Measurements from ENCODE around the gene CANT1. TPM values are rescaled to one million over a fixed set of nuclear protein-coding genes. Genes with fewer than 3 reads are reported as not detected.

The CANT1 gene
- total RNA-seq, 1 experiment from 2014 or later: 34.1 TPM

DNA sequence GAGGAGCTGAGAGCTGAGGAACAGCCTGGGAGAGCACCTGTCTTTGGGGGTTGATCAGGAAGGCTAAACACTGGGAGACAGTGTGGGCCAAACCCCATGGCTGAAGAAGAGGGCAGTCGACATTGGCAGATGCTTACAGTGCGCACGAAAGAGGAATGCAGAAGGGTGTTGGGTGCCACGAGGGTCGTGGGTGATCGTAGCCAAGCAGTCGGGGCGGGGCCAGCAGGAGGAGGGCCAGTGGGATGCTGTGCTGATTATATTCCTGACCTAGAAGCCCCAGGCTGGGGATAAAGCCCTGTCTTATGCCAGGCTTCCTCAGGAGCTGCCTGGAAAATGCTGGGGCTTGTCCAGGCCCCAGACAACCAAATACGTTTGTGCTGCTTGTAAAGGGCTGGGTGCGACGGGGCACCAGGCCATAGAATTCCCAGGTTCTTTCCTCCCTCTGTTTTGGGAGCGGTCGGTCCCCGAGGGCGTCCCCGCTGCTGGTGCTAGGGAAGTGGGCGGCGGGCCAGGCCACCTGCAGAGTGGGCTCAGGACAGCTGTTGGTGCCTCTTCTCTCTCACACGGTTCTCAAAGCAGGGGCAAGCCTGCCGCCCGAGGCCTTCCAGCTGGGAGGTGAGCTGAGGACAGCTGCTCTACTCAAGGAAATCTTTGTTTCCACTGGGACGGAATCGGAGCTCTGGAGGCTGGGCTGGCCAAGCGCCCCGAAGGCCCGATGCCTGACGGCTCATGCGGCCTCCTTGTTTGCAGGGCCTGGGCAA is 24.4 kb upstream of the CANT1 start:
- TF ChIP-seq, protein P1, sequence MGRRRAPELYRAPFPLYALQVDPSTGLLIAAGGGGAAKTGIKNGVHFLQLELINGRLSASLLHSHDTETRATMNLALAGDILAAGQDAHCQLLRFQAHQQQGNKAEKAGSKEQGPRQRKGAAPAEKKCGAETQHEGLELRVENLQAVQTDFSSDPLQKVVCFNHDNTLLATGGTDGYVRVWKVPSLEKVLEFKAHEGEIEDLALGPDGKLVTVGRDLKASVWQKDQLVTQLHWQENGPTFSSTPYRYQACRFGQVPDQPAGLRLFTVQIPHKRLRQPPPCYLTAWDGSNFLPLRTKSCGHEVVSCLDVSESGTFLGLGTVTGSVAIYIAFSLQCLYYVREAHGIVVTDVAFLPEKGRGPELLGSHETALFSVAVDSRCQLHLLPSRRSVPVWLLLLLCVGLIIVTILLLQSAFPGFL (CRISPR knock-in tag; IDR thresholded peaks at IDR 0.05; ENCODE audit: borderline replicate concordance): no peak
- TF ChIP-seq FOXK1 (CRISPR knock-in tag; IDR thresholded peaks at IDR 0.05) (no peak), NR2C2 (CRISPR knock-in tag; IDR thresholded peaks at IDR 0.05) (no peak), TEAD4 (CRISPR knock-in tag; IDR thresholded peaks at IDR 0.05) (no peak), SMAD3 (CRISPR knock-in tag; IDR thresholded peaks at IDR 0.05; ENCODE audit: borderline replicate concordance) (no peak), FOXP1 (CRISPR knock-in tag; IDR thresholded peaks at IDR 0.05; ENCODE audit: borderline replicate concordance) (no peak), SP1 (CRISPR knock-in tag; conservative IDR thresholded peaks at IDR 0.05) (no peak), HMGA2 (CRISPR knock-in tag; IDR thresholded peaks at IDR 0.05) (no peak)
- TF ChIP-seq, protein P2, sequence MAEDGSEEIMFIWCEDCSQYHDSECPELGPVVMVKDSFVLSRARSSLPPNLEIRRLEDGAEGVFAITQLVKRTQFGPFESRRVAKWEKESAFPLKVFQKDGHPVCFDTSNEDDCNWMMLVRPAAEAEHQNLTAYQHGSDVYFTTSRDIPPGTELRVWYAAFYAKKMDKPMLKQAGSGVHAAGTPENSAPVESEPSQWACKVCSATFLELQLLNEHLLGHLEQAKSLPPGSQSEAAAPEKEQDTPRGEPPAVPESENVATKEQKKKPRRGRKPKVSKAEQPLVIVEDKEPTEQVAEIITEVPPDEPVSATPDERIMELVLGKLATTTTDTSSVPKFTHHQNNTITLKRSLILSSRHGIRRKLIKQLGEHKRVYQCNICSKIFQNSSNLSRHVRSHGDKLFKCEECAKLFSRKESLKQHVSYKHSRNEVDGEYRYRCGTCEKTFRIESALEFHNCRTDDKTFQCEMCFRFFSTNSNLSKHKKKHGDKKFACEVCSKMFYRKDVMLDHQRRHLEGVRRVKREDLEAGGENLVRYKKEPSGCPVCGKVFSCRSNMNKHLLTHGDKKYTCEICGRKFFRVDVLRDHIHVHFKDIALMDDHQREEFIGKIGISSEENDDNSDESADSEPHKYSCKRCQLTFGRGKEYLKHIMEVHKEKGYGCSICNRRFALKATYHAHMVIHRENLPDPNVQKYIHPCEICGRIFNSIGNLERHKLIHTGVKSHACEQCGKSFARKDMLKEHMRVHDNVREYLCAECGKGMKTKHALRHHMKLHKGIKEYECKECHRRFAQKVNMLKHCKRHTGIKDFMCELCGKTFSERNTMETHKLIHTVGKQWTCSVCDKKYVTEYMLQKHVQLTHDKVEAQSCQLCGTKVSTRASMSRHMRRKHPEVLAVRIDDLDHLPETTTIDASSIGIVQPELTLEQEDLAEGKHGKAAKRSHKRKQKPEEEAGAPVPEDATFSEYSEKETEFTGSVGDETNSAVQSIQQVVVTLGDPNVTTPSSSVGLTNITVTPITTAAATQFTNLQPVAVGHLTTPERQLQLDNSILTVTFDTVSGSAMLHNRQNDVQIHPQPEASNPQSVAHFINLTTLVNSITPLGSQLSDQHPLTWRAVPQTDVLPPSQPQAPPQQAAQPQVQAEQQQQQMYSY (CRISPR knock-in tag; IDR thresholded peaks at IDR 0.05): no peak
- TF ChIP-seq, protein P3, sequence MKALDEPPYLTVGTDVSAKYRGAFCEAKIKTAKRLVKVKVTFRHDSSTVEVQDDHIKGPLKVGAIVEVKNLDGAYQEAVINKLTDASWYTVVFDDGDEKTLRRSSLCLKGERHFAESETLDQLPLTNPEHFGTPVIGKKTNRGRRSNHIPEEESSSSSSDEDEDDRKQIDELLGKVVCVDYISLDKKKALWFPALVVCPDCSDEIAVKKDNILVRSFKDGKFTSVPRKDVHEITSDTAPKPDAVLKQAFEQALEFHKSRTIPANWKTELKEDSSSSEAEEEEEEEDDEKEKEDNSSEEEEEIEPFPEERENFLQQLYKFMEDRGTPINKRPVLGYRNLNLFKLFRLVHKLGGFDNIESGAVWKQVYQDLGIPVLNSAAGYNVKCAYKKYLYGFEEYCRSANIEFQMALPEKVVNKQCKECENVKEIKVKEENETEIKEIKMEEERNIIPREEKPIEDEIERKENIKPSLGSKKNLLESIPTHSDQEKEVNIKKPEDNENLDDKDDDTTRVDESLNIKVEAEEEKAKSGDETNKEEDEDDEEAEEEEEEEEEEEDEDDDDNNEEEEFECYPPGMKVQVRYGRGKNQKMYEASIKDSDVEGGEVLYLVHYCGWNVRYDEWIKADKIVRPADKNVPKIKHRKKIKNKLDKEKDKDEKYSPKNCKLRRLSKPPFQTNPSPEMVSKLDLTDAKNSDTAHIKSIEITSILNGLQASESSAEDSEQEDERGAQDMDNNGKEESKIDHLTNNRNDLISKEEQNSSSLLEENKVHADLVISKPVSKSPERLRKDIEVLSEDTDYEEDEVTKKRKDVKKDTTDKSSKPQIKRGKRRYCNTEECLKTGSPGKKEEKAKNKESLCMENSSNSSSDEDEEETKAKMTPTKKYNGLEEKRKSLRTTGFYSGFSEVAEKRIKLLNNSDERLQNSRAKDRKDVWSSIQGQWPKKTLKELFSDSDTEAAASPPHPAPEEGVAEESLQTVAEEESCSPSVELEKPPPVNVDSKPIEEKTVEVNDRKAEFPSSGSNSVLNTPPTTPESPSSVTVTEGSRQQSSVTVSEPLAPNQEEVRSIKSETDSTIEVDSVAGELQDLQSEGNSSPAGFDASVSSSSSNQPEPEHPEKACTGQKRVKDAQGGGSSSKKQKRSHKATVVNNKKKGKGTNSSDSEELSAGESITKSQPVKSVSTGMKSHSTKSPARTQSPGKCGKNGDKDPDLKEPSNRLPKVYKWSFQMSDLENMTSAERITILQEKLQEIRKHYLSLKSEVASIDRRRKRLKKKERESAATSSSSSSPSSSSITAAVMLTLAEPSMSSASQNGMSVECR (CRISPR knock-in tag; IDR thresholded peaks at IDR 0.05; ENCODE audit: borderline replicate concordance): no peak
- TF ChIP-seq, protein P4, sequence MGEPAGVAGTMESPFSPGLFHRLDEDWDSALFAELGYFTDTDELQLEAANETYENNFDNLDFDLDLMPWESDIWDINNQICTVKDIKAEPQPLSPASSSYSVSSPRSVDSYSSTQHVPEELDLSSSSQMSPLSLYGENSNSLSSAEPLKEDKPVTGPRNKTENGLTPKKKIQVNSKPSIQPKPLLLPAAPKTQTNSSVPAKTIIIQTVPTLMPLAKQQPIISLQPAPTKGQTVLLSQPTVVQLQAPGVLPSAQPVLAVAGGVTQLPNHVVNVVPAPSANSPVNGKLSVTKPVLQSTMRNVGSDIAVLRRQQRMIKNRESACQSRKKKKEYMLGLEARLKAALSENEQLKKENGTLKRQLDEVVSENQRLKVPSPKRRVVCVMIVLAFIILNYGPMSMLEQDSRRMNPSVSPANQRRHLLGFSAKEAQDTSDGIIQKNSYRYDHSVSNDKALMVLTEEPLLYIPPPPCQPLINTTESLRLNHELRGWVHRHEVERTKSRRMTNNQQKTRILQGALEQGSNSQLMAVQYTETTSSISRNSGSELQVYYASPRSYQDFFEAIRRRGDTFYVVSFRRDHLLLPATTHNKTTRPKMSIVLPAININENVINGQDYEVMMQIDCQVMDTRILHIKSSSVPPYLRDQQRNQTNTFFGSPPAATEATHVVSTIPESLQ (CRISPR knock-in tag; IDR thresholded peaks at IDR 0.05): no peak
- TF ChIP-seq, protein P5, sequence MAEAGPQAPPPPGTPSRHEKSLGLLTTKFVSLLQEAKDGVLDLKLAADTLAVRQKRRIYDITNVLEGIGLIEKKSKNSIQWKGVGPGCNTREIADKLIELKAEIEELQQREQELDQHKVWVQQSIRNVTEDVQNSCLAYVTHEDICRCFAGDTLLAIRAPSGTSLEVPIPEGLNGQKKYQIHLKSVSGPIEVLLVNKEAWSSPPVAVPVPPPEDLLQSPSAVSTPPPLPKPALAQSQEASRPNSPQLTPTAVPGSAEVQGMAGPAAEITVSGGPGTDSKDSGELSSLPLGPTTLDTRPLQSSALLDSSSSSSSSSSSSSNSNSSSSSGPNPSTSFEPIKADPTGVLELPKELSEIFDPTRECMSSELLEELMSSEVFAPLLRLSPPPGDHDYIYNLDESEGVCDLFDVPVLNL (CRISPR knock-in tag; IDR thresholded peaks at IDR 0.05; ENCODE audit: borderline replicate concordance, low read depth): no peak
- ATAC-seq (no peak), DNase-seq (ENCODE audit: low spot score) (no peak)
- Mint-ChIP-seq H3K4me1 (peaks cover 6% of the 10 kb centered on the region; the same call in 1 of the 2 replicates), H3K4me3 (no peak overlapping the region), H3K27ac (no peak overlapping the region), H3K27me3 (ENCODE audit: low read depth) (peaks cover 24% of the 10 kb centered on the region), H3K9me3 (no peaks in the 10 kb centered on the region), H3K36me3 (no peaks in the 10 kb centered on the region)
- ChIA-PET POLR2A (no interaction called here), CTCF (interaction anchor here (1.3 to 3.8 kb wide), 3 partner anchors 8 to 168 kb away, joined by 3 to 31 read pairs (median 17); no protein-coding TSS in a partner anchor)
